IPS-NIHi7 (cell line): ENCODE measurements around the gene CCDC183.
"Not testable (repeated sequence)": the region's sequence is repeated elsewhere in the genome, so short reads cannot be mapped to it uniquely, and the experiment has no call there.

Source experiments
- DNase-seq: peaks from one replicate; pipeline ENCODE4 v3.0.0; 2012; ENCODE audit warnings: mixed read lengths; ENCODE audit errors: extremely low spot score

CCDC183 gene

GRCh38 chr9:136796238-136796774 lies at the start of gene CCDC183:
Gene CCDC183 (plus strand): TSS chr9:136796338. CDS start chr9:136796398, 60 bp downstream.
- DNase-seq = no peak

GRCh38 chr9:136746621-136747020 lies 49.5 kb upstream of the CCDC183 start:
- DNase-seq = no peak

DNA sequence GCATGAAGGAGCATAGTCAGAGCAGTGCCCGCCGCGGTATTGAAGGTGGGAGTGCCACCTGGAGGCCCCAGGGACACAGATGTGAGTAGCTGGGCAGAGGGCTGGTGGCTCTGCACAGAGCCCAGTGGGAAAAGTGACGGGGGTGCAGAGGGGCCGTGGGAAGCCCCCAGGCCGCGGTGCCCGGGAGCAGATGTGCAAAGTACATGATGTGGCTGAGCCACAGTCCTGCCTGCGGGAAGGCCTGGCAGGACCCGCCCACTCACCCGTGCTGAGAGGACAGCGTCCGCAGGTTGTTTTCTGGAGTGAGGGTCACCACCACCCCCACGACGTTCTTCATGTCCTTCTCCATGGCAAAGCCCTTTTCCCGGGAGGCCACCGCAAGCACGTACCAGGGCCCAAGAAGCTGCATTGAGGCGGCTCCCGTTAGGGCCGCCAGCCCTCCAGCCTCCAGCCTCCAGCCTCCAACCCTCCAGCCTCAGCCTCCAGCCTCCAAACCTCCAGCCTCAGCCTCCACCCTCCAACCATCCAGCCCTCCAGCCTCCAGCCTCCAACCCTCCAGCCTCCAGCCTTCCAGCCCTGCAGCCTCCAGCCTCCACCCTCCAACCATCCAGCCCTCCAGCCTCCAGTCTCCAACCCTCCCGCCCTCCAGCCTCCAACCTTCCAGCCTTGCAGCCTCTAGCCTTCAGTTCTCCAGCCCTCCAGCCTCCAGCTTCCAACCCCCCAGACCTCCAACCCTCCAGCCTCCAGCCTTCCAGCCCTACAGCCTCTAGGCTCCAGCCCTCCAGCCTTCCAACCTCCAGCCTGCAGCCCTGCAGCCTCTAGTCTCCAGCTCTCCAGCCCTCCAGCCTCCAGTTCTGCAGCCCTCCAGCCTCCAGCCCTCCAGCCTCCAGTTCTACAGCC lies 48.7 kb upstream of the CCDC183 start:
- DNase-seq = no peak

- DNase-seq = no peak
Observed at GRCh38 chr9:136748201-136748600, 47.9 kb upstream of the CCDC183 start, which contains the start of gene LCN6. Gene LCN6 (minus strand): TSS chr9:136748525. CDS start chr9:136748483, 42 bp downstream.

DNA sequence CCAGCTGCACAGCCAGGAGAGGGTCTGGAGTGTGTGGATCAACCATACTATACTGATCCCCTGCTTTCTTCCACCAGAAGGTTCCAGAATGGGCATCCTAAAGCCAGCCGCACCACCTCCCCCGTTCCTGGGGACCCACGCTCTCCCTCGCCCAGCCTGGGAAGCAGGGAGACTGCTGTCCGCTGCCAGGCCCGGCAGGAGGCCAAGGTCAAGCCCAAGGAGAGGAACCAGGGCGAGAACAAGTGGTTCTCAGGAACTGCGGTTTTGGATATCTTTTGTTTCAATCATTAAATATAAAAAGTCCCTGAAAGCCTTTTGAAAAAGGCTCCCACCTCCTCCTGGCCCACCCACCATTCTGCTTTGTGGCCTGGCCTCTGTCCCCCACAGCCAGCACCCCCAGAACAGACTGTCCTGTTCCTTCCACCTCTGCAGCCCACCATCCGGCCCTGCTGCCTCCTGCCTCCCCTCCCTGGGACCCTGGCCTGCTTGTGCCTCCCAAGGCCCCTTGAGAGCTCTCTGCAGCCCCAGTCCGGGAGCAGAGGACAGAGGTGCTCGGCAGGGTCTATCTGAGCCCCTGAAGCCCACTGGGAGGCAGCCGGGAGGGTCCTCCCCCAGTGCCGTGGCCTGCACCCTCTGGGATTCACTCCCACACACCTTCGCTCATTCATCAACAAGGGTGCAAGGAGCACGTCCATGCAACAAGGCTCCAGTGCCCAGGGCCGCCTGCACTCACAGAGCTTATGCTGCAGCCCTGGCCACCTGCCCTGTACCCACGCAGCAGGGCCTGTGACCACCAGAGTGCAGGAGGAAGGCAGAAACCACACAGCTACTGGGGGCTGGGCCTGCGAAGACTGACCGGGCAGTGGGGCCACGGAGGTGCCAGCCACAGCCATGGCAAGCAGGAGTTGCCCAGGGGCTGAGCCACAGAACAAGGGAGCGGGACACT lies 47.2 kb upstream of the CCDC183 start:
- DNase-seq = no peak

GRCh38 chr9:136750526-136750925 lies 45.6 kb upstream of the CCDC183 start:
- no peak for DNase-seq

GRCh38 chr9:136751244-136751643 lies 44.9 kb upstream of the CCDC183 start:
- no peak for DNase-seq

DNA sequence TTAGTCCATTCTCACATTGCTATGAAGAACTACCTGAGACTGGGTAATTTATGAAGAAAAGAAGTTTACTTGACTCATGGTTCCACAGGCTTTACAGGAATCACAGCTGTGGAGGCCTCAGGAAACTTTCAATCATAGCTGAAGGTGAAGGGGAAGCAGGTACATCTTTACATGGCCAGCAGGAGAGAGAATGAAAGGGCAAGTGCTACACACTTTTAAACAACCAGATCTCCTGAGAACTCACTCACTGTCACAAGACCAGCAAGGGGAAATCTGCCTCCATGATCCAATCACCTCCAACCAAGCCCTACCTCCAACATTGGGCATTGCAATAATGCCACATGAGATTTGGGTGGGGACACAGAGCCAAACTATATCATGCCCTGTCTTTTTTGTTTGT lies 44.3 kb upstream of the CCDC183 start:
- DNase-seq = no peak

GRCh38 chr9:136753371-136754058 lies 42.6 kb upstream of the CCDC183 start:
- DNase-seq = no peak

DNA sequence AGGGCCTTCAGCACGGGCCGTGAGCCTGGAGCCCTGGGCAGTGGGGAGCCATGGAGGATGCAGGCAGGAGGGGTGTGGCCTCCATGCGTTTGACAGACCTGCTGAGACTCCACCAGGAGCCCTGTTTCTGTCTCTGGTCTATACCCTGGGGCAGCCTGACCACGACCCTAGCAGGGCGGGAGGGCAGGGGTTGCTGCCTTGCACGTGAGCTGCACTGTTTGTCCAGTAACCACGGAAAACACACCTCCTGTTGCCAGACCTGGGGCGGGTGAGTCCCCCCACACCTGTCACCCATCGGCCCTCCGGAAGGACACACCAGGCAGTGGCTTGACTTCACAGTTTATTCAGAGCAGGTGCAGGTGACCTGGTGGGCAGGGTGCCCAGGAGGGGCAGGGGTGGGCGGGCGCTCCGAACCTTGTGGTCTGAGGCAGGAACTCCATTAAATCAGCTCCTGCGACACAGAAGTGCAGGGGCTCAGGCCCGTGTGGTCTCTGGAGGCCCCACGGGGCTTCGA lies 42.0 kb upstream of the CCDC183 start:
- DNase-seq = no peak

DNA sequence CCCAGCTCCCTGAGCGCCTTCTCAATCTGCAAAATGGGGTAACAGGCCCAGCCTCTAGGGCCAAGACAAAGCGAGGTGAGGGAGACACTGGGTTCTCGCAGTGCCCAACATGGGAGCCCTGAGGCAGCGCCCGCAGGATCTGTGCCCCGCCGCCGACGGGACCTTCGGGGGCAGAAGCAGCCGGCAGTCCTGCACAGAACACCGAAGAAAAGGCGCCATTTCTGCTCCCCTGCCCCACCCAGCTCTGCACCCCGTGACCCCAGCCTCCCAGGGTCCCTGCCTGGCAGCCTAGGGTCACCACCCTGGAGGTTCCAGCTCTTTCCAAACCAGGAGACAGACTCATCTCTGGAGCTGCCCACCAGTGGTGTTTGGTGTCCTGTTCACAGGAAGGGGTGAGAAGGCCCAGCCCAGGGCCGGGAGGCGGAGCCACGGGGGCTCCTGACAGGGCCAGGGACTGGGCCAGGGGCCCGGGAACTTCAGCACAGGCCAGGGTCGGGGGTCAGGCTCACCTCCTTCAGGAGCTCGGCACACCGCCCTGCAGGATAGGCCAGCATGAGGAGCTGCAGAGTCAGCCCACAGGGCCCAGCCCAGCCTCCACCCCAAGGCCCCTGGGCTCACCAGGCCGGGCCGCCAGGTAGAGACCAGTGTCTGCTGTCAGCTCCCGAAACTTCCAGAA lies 41.4 kb upstream of the CCDC183 start:
- DNase-seq = peak; percentile 53

DNA sequence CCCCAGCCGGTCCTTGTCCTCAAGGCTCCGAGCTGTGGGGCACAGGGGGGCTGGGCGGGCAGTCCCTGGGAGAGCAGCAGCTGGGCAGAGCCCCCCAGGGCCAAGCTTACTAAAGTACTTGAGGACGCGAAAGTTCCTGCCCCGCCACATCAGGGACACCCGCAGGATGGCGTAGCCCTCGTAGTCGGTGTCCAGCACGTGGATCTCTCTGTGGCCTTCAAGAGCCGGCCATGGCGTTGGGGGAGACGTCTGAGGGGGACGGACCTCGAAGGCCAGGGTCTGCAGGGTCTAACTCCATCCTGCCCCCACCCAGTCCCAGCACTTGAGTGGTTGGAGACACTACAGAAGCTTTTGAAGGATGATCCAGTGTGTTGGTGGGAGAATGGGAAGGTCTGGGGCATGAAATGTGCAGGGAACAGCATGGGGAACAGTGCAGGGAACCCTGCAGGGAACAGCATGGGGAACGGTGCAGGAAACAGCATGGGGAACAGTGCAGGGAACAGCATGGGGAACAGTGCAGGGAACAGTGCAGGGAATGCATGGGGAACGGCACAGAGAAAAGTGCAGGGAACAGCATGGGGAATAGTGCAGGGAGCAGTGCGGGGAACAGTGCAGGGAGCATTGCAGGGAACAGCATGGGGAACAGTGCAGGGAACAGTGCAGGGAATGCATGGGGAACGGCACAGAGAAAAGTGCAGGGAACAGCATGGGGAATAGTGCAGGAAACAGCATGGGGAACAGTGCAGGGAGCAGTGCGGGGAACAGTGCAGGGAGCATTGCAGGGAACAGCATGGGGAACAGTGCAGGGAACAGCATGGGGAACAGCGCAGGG lies 40.6 kb upstream of the CCDC183 start:
- DNase-seq = not testable (repeated sequence)

DNA sequence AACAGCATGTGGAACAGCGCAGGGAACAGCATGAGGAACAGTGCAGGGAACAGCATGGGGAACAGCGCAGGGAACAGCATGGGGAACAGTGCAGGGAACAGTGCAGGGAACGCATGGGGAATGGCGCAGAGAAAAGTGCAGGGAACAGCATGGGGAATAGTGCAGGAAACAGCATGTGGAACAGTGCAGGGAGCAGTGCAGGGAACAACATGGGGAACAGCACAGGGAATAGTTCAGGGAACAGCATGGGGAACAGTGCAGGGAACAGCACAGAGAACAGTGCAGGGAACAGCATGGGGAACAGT lies 40.1 kb upstream of the CCDC183 start:
- DNase-seq = no peak

GRCh38 chr9:136756836-136757235 lies 39.3 kb upstream of the CCDC183 start:
- no peak for DNase-seq

DNA sequence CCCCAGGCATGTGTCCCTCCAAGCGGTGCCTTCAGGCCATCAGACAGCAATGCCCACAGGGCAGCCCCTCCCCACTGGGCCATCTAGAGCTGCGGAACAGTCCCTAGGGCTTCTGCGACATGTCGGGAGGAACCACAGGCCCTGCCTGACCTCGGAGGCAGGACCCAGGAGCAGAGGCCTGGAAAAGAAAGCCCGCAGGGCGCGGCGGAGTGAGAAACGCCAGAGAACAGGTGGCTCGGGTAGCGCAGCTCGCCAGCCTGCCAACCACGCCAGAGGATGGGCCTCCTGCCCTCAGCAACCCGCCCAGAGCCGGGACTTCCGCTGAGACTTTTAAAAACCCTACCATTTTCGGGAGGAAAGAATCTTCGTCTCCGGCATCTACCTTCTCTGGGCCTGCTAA lies 38.8 kb upstream of the CCDC183 start:
- DNase-seq = no peak

DNA sequence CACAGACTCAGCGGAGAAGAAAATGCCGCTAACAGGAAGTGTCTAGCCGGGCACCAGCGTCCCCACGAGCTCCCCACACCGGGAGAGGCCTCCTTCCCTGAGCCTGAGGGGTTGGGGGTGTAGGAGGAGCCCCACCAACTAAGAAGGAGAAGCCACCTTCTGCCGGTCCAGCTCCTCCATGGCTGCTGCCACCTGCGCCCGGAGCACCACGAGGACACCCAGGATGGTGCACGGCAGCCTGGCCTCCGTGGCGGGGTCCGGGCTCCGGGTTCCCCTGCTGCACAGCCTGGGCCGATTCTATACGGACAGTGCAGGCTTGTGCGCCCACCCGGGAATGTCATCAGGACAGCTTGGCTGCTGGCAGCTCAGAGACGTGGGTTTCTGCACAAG lies 38.4 kb upstream of the CCDC183 start:
- no peak for DNase-seq

DNA sequence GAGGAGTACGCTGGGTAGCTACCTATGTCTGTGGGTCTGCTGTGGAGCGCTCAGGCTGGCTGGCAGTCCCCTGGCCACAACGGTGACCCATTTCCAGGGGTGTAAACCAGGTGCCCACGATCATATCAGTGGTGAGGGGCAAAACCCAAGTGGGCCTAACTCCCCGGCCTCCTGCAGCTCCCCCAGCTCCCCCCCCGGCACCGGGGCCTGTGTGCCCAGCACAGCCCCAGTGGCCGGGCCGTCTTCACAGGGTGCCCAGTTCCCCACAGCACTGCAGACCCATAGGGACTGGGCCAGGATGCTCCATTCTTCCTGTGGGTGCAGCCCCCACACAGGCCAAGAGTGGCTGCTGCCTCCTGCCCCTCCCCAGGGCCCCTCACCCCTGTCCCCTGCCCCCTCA lies 37.1 kb upstream of the CCDC183 start:
- no peak for DNase-seq

DNA sequence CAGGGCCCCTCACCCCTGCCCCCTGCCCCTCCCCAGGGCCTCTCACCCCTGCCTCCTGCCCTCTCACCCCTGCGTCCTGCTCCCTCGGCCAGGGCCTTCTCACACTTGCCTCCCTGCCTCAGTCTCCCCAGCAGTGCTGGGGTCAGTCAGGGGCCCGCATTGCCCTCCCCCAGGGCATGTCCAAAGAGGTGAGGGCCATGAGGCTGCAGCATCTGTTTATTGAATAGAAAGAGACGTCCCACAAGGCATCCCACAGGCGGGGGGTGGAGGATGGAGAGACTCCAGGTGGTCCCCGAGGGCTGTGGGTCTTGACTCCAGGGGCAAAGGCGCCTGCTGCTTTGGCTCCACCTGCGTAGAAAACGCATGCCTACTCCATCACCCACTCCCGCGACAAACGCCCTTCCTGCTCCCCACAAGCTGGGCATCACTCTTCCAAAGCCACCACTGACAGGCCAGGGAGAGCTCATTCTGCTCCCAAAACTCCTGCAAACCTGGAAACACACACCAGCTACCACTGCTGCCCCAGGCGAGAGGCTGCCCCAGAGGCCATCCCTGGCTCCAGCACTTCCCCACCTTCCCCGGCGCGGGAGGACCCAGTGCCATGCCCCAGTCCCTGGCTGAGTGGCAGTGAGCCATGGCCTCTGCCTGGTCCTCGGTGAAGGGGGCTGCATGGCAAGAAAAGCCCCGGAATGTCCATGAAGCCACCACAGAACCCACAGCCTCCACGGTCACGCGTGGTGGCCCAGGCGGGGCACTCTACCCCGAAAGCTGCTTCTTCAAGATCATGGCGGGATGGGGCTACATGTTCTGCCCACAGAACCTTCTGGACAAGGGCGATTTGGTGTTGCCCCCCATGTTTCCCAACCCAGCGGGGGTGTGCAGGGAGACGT lies 36.5 kb upstream of the CCDC183 start:
- DNase-seq = peak; percentile 8

GRCh38 chr9:136760424-136760823 lies 35.7 kb upstream of the CCDC183 start:
- DNase-seq = peak; percentile 11
